Measurements from ENCODE around the gene KREMEN1.

KREMEN1 gene

DNA sequence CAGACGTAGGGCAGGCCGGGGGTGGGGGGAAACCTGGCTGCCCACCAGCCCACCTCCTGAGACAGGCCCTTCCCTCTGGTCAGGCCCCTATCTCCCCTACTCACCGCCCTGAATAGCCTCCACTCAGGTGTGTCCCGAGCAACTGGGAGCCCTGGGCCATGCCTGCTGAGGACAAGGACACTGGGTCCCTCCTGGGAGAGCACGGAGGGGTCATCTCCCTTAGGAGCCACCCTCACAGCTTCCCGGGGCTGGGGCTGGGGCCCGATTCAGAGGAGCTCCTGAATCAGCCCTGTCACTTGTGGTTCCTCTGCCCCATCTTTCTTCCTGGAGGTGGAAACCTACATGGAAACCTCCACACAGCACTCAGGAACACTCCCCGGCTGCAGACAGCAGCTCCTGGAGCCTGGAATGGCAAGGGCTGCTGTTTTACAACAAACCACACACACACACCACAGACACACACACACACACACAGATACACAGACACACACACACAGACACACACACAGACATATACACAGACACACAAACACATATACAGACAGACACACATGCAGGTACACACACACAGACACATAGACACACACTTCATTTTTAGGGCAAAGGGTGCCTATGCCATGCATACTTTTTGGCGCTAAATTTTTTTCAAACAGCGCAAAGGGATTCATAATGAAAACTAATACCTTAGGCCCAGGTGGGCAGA, 123.3 kb downstream of the KREMEN1 start:
- Histone ChIP-seq H3K4me3 (ENCODE audit: low read depth, low read length) (no peak overlapping the region), H3K4me1 (ENCODE audit: control insufficient read depth, insufficient read depth, low read length) (no peaks in the 10 kb centered on the region), H3K9me3 (ENCODE audit: control insufficient read depth, insufficient read depth, low read length) (no peaks in the 10 kb centered on the region), H3K27ac (ENCODE audit: low read depth, low read length) (no peak overlapping the region), H3K36me3 (ENCODE audit: control insufficient read depth, insufficient read depth, low read length) (no peaks in the 10 kb centered on the region), H3K9ac (ENCODE audit: low read depth, low read length) (no peak overlapping the region), H3K27me3 (ENCODE audit: control insufficient read depth, insufficient read depth, low read length) (no peaks in the 10 kb centered on the region)

DNA sequence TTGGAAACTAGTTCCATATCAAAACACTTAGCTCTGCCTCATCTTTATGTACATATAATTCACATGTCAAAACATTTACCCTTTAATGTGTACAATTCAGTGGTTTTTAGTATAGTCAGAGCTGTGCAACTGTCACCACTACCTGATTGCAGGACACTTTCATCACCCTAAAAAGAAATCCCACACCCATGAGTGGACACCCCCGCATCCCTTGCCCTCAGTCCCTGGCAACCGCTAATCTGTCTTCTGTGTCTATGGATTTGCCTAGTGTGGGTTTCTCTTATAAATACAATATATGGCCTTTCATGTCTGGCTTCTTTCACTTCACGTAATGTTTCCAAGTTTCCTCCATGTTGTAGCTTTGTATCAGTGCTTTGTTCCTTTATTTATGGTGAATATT, 124.3 kb downstream of the KREMEN1 start:
- no peaks in the 10 kb centered on the region for H3K9me3 ChIP-seq (ENCODE audit: control insufficient read depth, insufficient read depth, low read length)
- peaks cover under 1% of the 10 kb centered on the region; the same call in 1 of the 2 replicates for H3K4me1 ChIP-seq (ENCODE audit: control insufficient read depth, insufficient read depth, low read length)
- no peaks in the 10 kb centered on the region for H3K36me3 ChIP-seq (ENCODE audit: control insufficient read depth, insufficient read depth, low read length)
- no peak overlapping the region for H3K9ac ChIP-seq (ENCODE audit: low read depth, low read length)
- no peak overlapping the region for H3K4me3 ChIP-seq (ENCODE audit: low read depth, low read length)
- no peak overlapping the region for H3K27ac ChIP-seq (ENCODE audit: low read depth, low read length)
- H3K27me3 ChIP-seq (ENCODE audit: control insufficient read depth, insufficient read depth, low read length) = no peaks in the 10 kb centered on the region

DNA sequence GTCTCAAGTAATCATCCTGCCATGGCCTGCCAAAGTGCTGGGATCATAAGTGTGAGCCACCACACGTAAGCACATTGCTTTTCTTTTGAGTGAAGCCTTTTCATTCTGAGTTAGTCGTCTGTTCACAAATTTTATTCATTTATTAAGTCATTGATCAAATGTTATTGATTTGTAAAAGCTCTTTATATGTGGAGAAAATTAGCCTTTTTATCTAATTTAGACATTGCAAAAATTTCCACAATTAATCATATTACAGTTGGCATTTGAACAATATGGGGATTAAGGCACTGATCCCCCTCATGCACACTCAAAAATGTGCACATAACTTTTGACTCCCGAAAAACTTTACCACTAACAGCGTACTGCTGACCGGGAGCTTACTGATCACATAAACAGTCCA, 125.4 kb downstream of the KREMEN1 start:
- H3K36me3 ChIP-seq (ENCODE audit: control insufficient read depth, insufficient read depth, low read length) = no peaks in the 10 kb centered on the region
- no peak overlapping the region for H3K27ac ChIP-seq (ENCODE audit: low read depth, low read length)
- no peaks in the 10 kb centered on the region for H3K27me3 ChIP-seq (ENCODE audit: control insufficient read depth, insufficient read depth, low read length)
- peaks cover 4% of the 10 kb centered on the region; the same call in 1 of the 2 replicates for H3K4me1 ChIP-seq (ENCODE audit: control insufficient read depth, insufficient read depth, low read length)
- H3K9me3 ChIP-seq (ENCODE audit: control insufficient read depth, insufficient read depth, low read length) = no peaks in the 10 kb centered on the region
- H3K4me3 ChIP-seq (ENCODE audit: low read depth, low read length) = no peak overlapping the region
- no peak overlapping the region for H3K9ac ChIP-seq (ENCODE audit: low read depth, low read length)

DNA sequence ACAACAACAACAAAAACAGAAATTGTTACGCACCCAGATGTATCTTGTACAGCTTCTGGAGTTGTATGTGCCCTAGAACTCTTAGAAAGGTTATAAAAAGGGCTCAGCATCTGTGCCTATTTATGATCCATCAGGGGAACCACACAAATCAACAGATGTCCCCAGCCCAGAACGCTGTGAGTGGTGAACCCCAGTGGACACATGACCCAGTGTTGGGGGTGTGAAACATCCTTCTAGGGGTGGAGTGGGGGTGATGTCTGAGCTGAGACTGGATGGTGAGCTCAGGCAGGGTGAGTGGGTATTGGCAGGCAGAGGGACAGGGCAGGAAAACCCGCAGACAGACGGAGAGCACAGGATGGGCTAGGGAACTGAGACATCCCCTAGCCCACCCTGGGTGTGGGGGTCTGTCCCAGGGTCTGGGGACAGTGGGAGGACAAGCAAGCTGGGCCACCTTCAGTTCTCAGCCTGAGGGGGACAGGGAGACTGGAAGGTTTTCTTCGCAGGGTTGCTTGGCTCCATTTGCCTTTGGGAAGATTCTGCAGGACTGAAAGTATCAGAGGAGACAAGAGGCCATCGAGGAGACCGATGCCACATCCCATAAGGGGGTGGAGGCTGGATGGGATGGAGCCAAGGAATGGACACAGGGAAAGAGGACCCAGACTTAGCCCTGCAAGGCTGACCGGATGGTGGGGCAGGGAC, 127.0 kb downstream of the KREMEN1 start:
- H3K4me1 ChIP-seq (ENCODE audit: control insufficient read depth, insufficient read depth, low read length) = peaks cover 4% of the 10 kb centered on the region; the same call in 1 of the 2 replicates
- no peak overlapping the region for H3K9ac ChIP-seq (ENCODE audit: low read depth, low read length)

DNA sequence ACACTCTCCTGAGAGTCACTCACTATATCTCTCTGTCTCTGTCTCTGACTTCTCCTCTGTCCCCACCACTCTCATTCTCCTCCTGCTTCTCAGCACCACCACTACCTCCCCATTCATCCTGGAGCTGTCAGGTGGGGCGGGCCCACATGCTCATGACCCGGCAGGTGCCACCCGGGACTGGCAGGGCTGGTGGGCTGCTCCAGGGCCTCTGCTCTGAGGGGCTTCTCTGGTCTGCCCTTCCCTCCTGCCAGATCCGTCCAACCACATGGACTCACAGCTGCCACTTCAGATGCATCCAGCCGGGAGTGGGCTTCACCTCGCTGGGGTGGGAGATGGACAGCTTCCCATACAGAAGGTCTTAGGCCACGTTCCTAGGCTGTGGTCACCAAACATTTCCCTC, 128.1 kb downstream of the KREMEN1 start:
- no peak overlapping the region for H3K4me3 ChIP-seq (ENCODE audit: low read depth, low read length)
- no peak overlapping the region for H3K27ac ChIP-seq (ENCODE audit: low read depth, low read length)
- peaks cover 5% of the 10 kb centered on the region; the same call in 1 of the 2 replicates for H3K27me3 ChIP-seq (ENCODE audit: control insufficient read depth, insufficient read depth, low read length)
- peaks cover 4% of the 10 kb centered on the region; the same call in 1 of the 2 replicates for H3K4me1 ChIP-seq (ENCODE audit: control insufficient read depth, insufficient read depth, low read length)
- H3K9ac ChIP-seq (ENCODE audit: low read depth, low read length) = no peak overlapping the region
- no peaks in the 10 kb centered on the region for H3K36me3 ChIP-seq (ENCODE audit: control insufficient read depth, insufficient read depth, low read length)
- H3K9me3 ChIP-seq (ENCODE audit: control insufficient read depth, insufficient read depth, low read length) = no peaks in the 10 kb centered on the region

More for the DNA sequence above, 127.0 kb downstream of the KREMEN1 start:
- Histone ChIP-seq H3K27ac (ENCODE audit: low read depth, low read length) (no peak overlapping the region), H3K9me3 (ENCODE audit: control insufficient read depth, insufficient read depth, low read length) (no peaks in the 10 kb centered on the region), H3K27me3 (ENCODE audit: control insufficient read depth, insufficient read depth, low read length) (no peaks in the 10 kb centered on the region), H3K4me3 (ENCODE audit: low read depth, low read length) (no peak overlapping the region), H3K36me3 (ENCODE audit: control insufficient read depth, insufficient read depth, low read length) (no peaks in the 10 kb centered on the region)

DNA sequence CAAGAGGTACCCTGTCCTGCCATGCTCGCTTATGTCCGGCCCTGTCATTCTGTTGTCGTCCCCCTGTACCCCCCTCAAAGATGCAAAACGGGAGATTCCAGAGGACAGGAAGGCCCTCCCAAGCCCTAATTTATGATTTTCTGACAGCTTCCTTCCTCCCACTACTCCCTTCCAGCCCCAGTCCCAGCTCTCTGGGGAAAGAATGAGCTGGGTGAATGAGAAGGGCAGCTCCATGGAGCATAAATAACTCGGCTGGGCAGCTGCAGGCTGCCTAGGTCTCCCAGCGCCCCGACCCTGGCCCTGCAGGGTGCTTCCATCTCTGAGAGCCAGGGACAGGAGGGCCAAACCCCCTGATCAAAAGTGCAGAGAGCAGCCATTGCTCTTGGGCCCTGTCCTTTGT, 128.9 kb downstream of the KREMEN1 start:
- H3K27me3 ChIP-seq (ENCODE audit: control insufficient read depth, insufficient read depth, low read length) = peaks cover 5% of the 10 kb centered on the region; the same call in 1 of the 2 replicates
- peaks cover 10% of the 10 kb centered on the region; the same call in 1 of the 2 replicates for H3K4me1 ChIP-seq (ENCODE audit: control insufficient read depth, insufficient read depth, low read length)
- H3K9me3 ChIP-seq (ENCODE audit: control insufficient read depth, insufficient read depth, low read length) = no peaks in the 10 kb centered on the region
- no peak overlapping the region for H3K4me3 ChIP-seq (ENCODE audit: low read depth, low read length)
- H3K27ac ChIP-seq (ENCODE audit: low read depth, low read length) = no peak overlapping the region
- no peaks in the 10 kb centered on the region for H3K36me3 ChIP-seq (ENCODE audit: control insufficient read depth, insufficient read depth, low read length)
- no peak overlapping the region for H3K9ac ChIP-seq (ENCODE audit: low read depth, low read length)

DNA sequence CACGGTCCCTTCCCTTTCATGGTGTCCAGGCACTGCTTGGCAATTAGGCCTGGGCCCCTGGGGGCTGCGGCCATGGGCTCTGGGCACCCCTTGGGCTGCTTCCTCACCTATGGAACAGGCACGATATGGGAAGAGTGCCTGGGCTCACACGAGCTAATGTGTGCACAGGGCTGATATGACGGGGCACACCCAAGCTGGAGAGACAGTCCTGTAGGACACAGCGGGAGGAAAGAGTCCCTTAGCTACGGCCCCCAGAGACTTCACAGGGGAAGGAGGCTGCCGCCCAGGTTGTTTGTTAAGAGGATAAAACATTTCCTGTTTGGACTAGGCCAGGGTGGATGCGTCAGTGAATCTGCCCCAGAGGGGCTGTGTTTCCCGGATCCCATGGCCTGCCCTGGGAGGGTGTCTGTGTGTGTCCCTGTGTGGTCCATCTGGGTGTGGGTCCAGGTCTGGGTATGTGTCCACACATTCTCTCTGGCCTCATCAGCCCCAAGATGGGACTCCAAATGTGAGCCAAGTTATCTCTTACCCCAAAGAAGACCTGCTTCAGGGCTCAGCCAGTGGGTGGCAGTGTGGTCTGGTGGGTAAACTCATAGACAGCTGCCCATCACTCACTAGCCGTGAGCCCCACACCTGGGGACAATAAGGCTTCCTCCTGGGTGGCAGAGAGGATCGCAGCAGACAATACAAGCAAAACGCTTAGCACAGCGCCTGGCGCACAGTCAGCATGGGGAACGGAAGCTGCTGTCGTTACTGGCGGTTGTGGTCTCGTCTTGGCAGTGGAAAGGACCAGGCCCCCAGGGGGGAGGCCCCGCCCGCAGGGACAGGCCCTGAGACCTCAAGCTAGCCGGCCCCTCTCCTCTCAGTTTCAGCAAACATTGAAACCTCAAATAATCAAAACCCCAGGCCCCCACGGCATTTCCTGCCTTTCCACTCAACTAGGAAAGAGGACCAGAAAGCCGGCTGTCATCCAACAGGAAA, 129.7 kb downstream of the KREMEN1 start:
- Histone ChIP-seq H3K36me3 (ENCODE audit: control insufficient read depth, insufficient read depth, low read length) (no peaks in the 10 kb centered on the region), H3K27ac (ENCODE audit: low read depth, low read length) (no peak overlapping the region), H3K4me3 (ENCODE audit: low read depth, low read length) (no peak overlapping the region), H3K9me3 (ENCODE audit: control insufficient read depth, insufficient read depth, low read length) (no peaks in the 10 kb centered on the region), H3K4me1 (ENCODE audit: control insufficient read depth, insufficient read depth, low read length) (peaks cover 10% of the 10 kb centered on the region; the same call in 1 of the 2 replicates), H3K9ac (ENCODE audit: low read depth, low read length) (no peak overlapping the region), H3K27me3 (ENCODE audit: control insufficient read depth, insufficient read depth, low read length) (peaks cover 5% of the 10 kb centered on the region; the same call in 1 of the 2 replicates)

DNA sequence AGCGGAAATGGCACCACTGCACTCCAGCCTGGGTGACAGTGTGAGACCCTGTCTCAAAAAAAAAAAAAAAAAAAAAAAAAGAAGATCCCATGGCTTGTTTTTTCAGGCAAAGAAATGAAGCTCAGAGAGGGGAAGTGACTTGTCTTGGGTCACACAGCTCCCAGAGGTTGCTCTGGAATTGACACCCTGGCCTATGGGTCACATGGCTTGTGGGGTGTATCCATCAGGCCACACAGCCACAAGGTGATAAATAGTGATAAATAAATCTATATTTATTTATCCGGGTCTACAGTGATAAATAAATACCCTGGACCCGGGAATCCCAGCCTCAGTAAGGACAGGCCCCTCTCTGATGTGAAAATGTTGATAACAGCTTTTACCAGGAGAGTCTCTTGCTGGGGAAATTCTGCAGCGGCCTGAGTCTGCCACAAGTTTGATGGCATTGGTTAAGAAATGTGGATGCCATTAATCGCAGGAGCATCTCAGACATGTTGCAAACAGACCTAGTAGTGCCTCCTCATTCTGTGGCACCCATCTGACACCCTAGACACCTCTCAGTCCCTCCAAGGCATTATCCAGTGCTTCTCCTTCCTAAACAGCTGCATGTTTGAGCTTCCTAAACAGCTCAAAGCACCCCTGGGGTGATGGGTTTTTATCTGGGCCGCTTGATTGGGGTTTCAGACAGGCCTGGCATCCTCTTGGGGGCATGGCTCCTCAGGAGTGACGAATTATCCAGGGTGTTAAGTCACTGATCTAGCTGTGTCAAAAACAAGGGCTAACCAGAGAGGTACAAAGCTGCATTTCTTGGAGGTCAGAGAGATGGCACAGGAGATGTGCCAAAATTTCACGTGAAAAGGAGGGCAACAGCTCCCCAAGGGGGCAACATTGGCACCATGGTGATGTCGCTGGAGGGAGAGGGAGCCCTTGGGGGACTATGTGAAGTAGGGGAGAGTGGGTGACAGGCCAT, 130.9 kb downstream of the KREMEN1 start:
- no peak overlapping the region for H3K4me3 ChIP-seq (ENCODE audit: low read depth, low read length)
- no peaks in the 10 kb centered on the region for H3K36me3 ChIP-seq (ENCODE audit: control insufficient read depth, insufficient read depth, low read length)
- peaks cover 5% of the 10 kb centered on the region; the same call in 1 of the 2 replicates for H3K27me3 ChIP-seq (ENCODE audit: control insufficient read depth, insufficient read depth, low read length)
- no peaks in the 10 kb centered on the region for H3K9me3 ChIP-seq (ENCODE audit: control insufficient read depth, insufficient read depth, low read length)
- no peak overlapping the region for H3K9ac ChIP-seq (ENCODE audit: low read depth, low read length)
- no peak overlapping the region for H3K27ac ChIP-seq (ENCODE audit: low read depth, low read length)
- H3K4me1 ChIP-seq (ENCODE audit: control insufficient read depth, insufficient read depth, low read length) = peaks cover 10% of the 10 kb centered on the region; the same call in 1 of the 2 replicates

DNA sequence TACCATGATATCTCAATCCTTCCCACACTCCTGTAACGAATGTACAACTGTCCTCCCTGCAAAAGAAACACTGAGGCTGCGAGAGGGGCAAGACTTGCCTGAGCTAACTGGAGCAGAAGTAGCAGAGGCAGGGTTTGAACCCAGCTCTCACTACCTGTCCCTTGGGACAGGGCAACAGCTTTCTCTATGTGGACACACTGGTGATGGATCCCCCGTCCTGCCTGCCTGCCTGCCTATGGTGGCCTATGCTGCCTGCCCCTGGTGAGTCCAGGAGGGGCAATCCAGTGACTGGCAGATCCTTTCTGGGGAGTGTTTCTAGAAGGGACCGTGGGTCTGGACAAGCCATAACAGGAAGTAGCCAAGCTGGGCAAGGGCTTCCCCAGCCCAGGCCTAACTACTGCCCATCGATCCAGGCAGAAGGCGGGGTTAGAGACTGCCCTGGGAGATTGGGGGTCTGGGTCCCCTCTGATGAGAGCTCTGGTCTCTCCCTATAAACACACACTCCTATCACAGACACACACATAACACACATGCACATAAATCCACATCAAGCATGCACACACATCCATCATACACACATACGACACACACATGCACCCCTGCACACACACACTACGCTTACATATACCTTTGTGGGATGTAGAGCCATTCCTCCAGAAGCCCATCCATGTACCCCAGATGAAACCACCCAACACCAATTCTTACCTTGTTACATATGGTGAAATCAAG, 131.8 kb downstream of the KREMEN1 start:
- Histone ChIP-seq H3K4me3 (ENCODE audit: low read depth, low read length) (no peak overlapping the region), H3K9ac (ENCODE audit: low read depth, low read length) (no peak overlapping the region), H3K27me3 (ENCODE audit: control insufficient read depth, insufficient read depth, low read length) (peaks cover 5% of the 10 kb centered on the region; the same call in 1 of the 2 replicates), H3K27ac (ENCODE audit: low read depth, low read length) (no peak overlapping the region), H3K4me1 (ENCODE audit: control insufficient read depth, insufficient read depth, low read length) (peaks cover 13% of the 10 kb centered on the region; the same call in 1 of the 2 replicates), H3K36me3 (ENCODE audit: control insufficient read depth, insufficient read depth, low read length) (no peaks in the 10 kb centered on the region), H3K9me3 (ENCODE audit: control insufficient read depth, insufficient read depth, low read length) (no peaks in the 10 kb centered on the region)

All from HUES48 (cell line).